ENCODE results near the gene EPHX1. TPM values are rescaled to one million over a fixed set of nuclear protein-coding genes. Genes with fewer than 3 reads are reported as not detected.

The EPHX1 gene
- total RNA-seq, 2 donors from 2014 or later: 151 to 232 TPM

DNA sequence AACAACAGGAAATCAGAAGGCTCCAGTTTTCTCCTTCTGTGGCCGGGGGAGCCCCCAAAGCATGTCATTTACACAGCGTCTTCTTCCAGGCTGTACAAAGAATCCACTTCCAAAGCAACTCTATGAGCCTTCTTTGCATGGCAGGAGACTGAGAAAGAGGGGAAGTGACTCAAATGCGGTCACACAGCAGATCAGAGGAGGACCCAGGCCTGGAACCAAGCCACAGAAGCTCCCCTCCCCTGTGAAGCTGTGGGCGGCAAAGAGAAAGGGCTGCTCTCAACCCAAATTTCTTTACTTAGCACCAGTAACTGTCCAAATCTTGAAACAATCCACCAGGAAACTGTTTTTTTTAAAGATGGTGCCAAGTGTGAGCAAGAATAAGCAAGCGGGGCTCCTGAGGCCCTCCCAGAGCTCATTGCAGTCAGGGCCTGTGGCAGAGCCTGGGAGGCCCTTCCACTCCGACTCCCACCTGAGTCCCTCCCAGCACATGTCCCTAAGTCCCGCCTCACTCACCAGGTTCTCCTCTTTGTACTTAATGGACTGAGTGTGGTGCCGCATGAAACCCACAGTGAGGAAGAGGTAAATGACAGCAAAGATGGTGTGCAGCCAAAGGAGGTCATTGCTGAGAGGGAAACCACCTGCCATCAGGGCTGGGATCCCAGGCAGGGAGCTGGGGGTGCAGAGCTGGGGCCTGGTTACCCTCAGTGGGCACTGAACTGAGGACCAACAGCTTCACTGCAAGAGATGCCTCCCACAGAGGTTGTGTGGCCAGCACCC lies 56.3 kb downstream of the EPHX1 start:
- Histone ChIP-seq H3K36me3 (peaks cover 12 to 23% of the 10 kb centered on the region in 2 donors), H3K4me3 (no peak overlapping the region), H3K9me3 (no peaks in the 10 kb centered on the region), H3K27ac (no peak overlapping the region), H3K27me3 (replicated peaks; ENCODE audit: insufficient read depth) (no peaks in the 10 kb centered on the region), H3K4me1 (replicated peaks) (no peaks in the 10 kb centered on the region)
- 52% methylated on average over 8 of the region's 8 CpGs for WGBS
- DNase-seq (ENCODE audit: low spot score): no peak
- intact Hi-C loops (cut with DNase I): no loop called here
- TF ChIP-seq, protein P1, sequence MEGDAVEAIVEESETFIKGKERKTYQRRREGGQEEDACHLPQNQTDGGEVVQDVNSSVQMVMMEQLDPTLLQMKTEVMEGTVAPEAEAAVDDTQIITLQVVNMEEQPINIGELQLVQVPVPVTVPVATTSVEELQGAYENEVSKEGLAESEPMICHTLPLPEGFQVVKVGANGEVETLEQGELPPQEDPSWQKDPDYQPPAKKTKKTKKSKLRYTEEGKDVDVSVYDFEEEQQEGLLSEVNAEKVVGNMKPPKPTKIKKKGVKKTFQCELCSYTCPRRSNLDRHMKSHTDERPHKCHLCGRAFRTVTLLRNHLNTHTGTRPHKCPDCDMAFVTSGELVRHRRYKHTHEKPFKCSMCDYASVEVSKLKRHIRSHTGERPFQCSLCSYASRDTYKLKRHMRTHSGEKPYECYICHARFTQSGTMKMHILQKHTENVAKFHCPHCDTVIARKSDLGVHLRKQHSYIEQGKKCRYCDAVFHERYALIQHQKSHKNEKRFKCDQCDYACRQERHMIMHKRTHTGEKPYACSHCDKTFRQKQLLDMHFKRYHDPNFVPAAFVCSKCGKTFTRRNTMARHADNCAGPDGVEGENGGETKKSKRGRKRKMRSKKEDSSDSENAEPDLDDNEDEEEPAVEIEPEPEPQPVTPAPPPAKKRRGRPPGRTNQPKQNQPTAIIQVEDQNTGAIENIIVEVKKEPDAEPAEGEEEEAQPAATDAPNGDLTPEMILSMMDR (IDR thresholded peaks at IDR 0.05): no peak
- no peak for TF ChIP-seq POLR2AphosphoS5 (IDR thresholded peaks at IDR 0.05)
- no peak for TF ChIP-seq POLR2A (IDR thresholded peaks at IDR 0.05)

DNA sequence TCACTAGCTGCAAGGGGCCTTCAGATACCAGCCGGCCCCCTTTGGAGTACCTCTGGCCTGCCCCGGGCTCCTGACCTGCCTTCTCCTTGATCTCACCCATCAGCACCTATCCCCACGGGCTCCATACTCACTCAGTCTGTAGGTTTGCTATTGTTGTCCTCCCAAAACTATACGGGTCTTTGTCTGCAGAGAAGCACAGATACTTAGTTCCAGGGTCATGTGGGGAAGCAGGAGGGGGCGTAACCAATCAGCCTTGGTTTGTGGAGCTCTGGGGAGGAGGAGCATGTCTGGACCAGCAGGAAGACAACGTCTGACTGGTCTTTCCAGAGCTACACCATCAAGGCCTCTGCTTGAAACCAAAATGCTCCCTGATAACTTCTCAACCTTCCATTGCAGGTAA lies 57.1 kb downstream of the EPHX1 start:
- Histone ChIP-seq H3K27ac (no peak overlapping the region), H3K4me3 (no peak overlapping the region), H3K9me3 (no peaks in the 10 kb centered on the region), H3K27me3 (replicated peaks; ENCODE audit: insufficient read depth) (no peaks in the 10 kb centered on the region), H3K36me3 (peaks cover 5 to 17% of the 10 kb centered on the region in 2 donors), H3K4me1 (replicated peaks) (no peaks in the 10 kb centered on the region)
- no peak for DNase-seq (ENCODE audit: low spot score)
- TF ChIP-seq POLR2A (IDR thresholded peaks at IDR 0.05): no peak
- intact Hi-C loops (cut with DNase I): no loop called here
- WGBS: 41% methylated on average over 6 of the region's 6 CpGs

DNA sequence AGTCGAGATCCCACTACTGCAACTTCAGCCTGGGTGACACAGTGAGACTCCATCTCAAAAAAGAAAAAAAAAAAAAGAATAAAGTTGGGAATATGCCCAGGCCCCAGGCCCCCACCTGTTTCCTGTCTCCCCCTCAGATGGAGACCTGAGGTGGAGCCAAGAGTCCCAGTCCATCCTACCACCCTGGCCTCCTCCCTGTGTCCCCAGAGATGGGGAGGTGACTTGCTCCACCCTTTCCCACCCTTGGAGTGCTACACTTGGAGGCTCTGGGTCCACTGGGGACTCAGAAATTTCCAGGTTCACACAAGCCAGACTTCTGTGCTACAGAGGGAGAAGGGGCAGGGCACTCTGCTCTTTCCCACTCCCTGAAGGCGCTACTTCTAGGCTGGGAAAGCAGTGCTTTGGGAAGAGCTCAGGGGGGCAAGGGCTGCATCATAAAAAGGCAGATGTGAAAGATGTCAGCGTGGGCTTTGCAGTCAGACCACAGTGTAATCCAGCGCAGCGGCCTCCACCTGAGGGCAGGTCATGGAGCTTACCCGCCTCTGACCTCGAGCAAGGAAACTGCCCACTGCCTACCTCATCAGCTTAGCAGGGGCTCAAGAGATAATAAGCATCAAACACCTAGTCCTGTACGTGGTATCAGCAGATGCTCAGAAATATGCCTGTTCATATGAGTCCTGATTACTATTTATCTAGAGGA lies 58.9 kb downstream of the EPHX1 start:
- Histone ChIP-seq H3K27me3 (replicated peaks; ENCODE audit: insufficient read depth) (no peaks in the 10 kb centered on the region), H3K4me1 (replicated peaks) (no peaks in the 10 kb centered on the region), H3K4me3 (no peak overlapping the region), H3K9me3 (no peaks in the 10 kb centered on the region), H3K36me3 (peaks cover 7 to 9% of the 10 kb centered on the region in 2 donors), H3K27ac (no peak overlapping the region)
- no peak for DNase-seq (ENCODE audit: low spot score)
- intact Hi-C loops (cut with DNase I): no loop called here
- no peak for TF ChIP-seq POLR2AphosphoS5 (IDR thresholded peaks at IDR 0.05)
- no peak for TF ChIP-seq POLR2A (IDR thresholded peaks at IDR 0.05)
- TF ChIP-seq, protein P1 (IDR thresholded peaks at IDR 0.05): no peak
- 82% methylated on average over 8 of the region's 8 CpGs for WGBS

DNA sequence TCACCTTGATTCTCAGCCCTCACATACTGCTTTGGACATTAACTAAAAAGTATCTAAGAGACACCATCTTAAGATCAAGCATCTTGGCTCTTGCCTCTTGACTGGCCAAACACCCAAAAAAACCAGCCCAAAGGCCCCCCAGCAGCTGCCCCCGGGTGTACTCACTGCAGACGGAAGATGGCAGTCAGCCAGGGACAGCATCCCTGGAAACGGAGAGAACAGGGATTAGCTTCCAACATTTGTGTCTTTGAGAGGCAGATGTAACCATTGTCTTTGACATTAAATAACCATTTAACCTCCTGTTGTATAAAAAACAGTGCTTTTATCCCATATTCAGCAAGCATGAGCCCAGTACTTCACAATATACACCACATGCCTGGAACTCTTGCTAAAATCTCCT lies 61.0 kb downstream of the EPHX1 start:
- intact Hi-C loops (cut with DNase I): no loop called here
- Histone ChIP-seq H3K36me3 (peaks cover 1 to 17% of the 10 kb centered on the region in 2 donors), H3K4me3 (no peak overlapping the region), H3K27me3 (replicated peaks; ENCODE audit: insufficient read depth) (no peaks in the 10 kb centered on the region), H3K9me3 (no peaks in the 10 kb centered on the region), H3K4me1 (replicated peaks) (no peaks in the 10 kb centered on the region), H3K27ac (no peak overlapping the region)
- no peak for DNase-seq (ENCODE audit: low spot score)
- 19% methylated on average over 3 of the region's 3 CpGs for WGBS
- no peak for TF ChIP-seq POLR2A (IDR thresholded peaks at IDR 0.05)
- TF ChIP-seq POLR2AphosphoS5 (IDR thresholded peaks at IDR 0.05): no peak
- TF ChIP-seq, protein P1 (IDR thresholded peaks at IDR 0.05): no peak

DNA sequence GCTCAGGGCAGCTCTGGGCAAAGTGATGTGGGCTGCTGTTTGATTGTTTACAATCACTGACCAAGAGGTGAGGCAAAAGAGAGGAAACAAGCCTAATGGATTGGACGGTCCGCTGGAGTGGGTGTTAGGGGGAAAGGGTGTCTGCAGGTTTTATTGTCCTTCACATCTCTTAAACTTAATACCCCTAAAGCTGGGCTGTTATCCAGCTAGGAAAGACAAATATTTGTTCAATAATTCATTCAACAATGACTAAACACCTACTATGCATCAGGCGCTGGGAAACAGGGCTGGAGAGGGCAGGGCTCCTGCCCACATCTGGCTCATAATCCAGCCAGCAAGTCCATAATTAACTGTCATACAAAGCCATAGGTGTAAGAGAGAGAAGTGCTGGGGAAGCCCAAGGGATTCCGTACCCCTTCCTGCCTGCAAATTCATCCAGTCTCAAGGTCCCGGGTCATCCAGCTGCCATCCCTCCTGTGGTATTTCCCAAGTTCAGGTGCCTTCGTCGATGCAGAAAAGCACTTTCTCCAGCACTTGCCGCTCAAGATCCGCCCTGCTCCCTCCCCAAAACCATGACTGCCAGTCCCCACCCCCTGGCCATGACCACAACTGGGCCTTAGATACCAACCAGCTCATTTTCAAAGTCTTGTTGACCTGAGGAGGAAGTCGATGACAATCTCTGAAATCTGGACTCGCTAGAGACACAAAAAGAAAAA lies 61.6 kb downstream of the EPHX1 start:
- no peak for DNase-seq (ENCODE audit: low spot score)
- Histone ChIP-seq H3K27me3 (replicated peaks; ENCODE audit: insufficient read depth) (no peaks in the 10 kb centered on the region), H3K27ac (no peak overlapping the region), H3K4me1 (replicated peaks) (no peaks in the 10 kb centered on the region), H3K9me3 (no peaks in the 10 kb centered on the region), H3K36me3 (peaks cover 0 to 17% of the 10 kb centered on the region in 2 donors), H3K4me3 (no peak overlapping the region)
- WGBS: 52% methylated on average over 11 of the region's 11 CpGs
- TF ChIP-seq, protein P1 (IDR thresholded peaks at IDR 0.05): no peak
- TF ChIP-seq POLR2AphosphoS5 (IDR thresholded peaks at IDR 0.05) (peak; percentile 34), POLR2A (IDR thresholded peaks at IDR 0.05) (no peak)
- intact Hi-C loops (cut with DNase I): no loop called here
